GM19463 (cell line): Measurements from ENCODE around the gene UBE3C.
A peak's percentile ranks its signal among the peaks of the same experiment; 100 is the strongest.
"Not testable (repeated sequence)": the region's sequence is repeated elsewhere in the genome, so short reads cannot be mapped to it uniquely, and the experiment has no call there.

Experiments used
- ATAC-seq: cut with Tn5 transposase; IDR thresholded peaks from one replicate; pipeline ENCODE4 v1.9.1; 2021; ENCODE audit warnings: mild to moderate bottlenecking, moderate library complexity; ENCODE audit not compliant: unreplicated experiment

UBE3C gene

DNA sequence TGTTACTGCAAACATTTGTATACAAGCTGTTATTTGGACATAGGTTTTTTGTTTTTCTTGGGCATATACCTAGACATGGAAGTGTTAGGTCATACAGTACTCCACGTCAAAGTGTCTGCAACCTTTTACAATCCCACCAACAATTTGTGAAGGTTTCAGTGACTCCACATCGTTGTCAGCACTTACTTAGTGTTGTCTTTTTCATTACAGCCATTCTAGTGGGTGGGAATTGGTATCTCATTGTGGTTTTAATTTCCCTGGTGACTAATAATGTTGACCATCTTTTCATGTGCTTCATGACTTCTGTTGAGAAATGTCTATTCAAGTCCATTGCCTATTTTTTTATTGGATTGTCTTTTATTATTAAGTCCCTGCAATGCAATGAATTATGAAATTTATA lies 95.0 kb downstream of the UBE3C start:
- no peak for ATAC-seq

DNA sequence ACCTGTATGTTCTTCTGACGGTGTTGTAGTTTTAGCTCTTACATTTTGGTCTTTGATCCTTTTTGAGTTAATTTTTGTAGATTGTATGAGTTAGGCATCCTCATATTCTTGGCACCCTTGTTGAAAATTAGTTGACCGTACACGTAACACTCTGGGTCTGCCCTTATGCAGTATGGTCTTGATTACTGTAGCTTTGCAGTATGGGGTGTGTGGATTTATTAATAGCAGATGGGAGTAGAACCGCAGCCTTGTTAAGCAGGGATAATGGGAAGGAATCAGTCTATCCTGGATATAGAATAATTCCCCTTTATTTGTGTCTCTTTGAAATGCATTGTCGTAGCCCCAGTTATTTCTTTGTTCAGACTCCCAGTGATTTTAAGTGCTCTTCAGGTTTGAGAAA lies 95.5 kb downstream of the UBE3C start:
- ATAC-seq, result no peak

DNA sequence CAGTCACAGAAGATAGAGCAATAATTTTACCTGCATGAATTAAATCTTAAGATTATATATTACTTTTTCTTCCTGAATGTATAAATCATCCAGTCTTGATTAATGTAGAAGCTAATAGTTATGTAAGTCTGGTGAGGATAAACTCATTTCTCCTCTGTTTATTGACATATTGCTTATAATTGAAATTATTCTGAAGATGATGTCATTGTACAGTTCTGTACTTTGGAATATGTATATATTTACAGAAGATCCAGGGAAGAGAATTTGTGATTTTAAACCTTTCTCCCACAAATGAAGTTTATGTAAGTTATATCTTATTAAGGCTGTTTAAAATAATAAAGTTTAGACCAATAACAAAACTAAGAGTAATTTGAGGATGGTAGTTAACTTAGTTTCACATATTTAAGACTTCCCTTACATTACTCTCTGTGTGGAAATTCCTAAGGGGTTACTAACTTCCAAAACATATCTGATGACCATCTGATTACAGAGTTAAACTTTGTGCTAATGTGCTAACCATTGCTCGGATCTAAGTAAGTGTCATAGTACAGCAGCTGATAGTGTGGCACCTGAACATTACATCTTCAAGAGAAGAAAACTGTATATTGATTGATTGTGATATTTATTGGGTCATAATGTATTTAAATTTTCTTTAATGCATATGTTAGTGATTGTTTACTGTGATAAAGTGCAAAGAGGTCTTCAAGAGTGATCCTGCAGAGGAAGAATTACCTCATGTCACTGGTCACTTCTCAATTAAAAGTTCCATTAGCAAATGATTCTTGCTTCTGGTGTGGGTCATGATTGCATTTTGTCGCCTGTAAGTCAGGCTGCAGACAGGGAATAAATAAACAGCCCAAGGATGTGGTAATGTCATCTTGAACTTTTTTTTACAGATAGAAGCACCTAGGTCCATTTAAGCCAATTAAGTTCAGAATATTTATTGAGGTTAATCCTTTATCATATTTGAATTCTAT lies 96.9 kb downstream of the UBE3C start:
- no peak for ATAC-seq

DNA sequence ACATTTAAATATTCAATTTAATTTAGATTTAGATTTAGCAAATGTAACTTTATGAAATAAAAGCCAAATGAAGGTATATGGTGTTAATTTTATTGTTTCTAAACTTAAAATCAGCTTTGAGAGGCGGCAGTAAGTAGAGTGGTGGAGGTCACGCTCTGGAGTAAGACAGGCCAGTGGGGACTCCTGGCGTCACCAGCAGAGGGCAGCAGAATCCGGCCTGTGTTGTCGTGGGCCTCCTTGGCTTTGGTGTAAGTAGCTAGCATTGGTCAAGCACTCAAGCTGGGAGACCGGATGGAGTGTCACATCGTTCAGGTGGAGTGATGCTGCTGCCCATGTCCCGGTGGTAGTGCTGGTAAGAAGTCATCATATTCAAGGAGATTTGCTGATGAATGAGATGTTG lies 99.4 kb downstream of the UBE3C start:
- ATAC-seq, result no peak

DNA sequence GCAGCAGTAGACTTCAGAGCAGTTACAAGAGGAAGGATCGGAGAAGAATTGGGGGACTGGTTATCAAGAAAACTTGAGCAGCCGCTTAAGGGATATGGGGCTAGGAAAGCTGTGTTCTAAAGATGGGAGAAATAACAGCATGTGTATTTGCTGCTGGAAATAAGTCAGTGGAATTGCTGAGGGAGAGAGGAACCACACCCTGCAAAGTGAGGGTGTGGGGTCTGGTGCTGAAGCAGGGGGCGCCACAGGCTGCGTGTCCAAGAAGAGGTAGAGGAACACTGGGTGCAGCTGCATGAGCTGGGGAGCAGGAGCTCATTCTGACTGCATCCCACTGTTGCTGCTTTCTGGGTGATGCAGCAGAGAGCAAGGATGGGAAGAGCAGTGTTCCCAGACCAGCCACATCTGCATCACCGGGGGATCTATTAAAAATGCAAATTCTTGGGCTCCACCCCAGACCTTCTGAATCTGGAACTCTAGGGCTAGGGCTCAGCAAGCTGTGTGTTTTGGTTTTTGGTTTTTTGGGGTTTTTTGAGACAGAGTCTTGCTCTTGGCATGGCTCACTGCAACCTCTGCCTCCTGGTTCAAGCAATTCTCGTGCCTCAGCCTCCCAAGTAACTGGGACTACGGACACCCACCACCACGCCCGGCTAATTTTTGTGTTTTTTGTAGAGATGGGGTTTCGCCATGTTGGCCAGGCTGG lies 101.0 kb downstream of the UBE3C start:
- ATAC-seq, result no peak

DNA sequence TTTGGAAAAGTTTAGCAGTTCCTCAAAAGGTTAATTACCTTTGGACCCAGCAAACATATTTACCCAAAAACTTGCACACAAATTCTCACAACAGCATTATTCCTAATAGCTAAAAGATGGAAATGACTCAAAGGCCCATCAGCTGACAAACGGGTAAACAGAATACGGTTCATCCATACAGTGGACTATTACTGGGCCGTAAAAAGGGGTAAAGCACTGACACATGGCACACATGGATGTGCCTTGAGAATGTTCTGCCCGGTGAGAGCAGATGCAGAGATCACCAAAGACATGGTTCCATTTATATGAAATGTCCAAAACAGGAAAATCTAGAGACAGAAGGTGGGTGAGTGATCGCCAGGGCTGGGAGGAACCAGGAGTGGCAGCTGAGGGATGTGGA lies 102.9 kb downstream of the UBE3C start:
- ATAC-seq, result no peak

DNA sequence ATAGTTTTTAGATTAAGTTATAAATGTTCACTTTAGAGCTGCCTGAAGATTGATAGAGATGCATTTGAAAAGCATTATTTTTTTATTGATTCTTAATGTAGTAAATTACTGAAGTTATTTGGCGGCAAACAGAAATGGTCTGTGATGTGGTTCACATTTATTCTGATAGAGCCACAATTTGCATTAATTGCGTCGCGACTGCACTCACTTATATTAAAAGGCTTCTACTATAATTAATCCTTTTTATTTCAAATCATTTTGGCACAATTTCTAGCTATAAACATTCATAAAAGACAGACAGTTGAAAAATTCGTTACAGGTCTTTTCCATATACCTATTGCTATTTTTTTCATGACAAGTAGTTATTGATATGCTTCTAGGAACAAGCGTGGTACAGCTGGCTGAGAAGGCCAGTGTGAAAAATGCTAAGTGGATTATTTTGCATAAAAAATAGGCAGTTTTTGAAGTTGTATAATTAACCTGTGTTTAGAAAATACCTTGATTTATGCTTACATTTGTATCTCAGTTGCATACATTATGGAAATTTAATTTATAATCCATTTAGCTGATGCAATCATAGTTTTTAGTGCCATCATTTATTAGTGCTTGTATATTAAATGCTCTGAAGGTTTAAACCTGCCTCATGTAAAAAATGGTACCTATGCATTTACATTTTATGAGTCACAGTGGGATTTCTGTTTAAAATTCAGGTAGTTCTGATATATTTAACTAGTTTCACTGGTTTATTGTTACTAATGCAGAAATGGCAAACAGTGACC lies 106.0 kb downstream of the UBE3C start:
- ATAC-seq, result no peak

DNA sequence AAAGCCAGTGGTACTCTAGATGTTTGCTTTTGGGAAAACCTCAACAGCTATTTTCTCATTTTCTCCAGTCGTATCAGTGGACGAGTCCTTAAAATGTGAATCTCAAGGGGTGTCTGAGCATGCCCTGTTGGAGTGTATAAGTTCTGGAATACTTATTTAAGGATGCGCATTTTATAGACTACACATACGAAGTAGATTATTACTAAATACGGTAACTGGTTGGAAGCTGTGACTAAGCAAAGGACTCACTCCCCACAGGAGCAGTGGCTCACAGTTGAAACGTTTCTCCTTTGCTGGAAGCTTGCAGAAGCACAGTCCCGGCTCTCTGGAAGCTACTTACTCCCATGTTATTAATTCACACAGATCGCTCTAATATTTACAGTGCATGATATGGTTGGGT lies 107.3 kb downstream of the UBE3C start:
- no peak for ATAC-seq

DNA sequence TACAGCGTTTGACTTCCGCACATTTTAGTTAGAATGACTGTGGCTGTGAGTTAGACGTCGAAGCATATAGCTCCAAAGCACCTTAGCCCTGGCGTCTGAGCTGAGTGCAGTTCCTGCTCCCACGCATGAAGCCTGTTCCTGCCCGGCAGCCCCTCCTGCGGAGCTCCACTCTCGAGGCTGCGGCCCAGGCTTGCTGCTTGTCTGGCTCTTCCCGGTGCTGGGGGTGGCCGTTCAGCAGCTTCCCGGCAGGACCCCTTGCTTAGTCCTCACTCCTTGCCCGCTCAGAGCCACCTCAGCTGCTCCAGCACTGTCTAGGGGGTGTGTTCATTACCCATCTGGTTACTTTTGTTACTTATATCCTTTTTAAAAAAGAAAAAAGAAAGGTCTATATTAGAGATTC lies 109.9 kb downstream of the UBE3C start:
- no peak for ATAC-seq

DNA sequence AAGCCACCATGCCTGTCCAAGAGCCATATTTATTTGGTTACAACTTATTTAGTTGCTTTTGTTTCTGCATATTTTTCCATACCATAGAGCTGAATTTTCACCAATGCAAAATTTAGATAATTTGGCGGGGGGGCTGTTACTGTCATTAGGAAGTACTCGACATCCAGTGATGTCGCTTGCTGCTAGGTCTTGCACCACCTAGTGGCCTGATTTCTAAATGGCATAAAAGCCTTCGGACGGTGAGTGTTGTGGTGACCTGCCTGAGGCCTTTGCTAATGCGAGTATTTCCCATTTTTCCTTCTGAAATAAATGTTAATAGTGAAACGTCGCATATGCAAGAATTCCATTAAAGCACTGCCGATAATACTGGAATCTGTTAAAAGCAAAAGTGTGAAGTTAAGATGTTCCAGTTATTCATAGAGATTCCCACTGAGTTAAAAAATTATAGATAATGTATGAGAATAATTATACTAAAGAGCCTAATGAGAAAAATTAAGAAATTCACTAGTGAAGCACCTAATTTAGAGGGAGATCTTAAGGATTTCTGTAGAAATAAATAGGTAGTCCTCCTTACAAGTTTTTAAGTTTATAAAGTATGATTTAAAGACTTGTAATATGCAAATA lies 112.0 kb downstream of the UBE3C start:
- peak; percentile 72 for ATAC-seq

DNA sequence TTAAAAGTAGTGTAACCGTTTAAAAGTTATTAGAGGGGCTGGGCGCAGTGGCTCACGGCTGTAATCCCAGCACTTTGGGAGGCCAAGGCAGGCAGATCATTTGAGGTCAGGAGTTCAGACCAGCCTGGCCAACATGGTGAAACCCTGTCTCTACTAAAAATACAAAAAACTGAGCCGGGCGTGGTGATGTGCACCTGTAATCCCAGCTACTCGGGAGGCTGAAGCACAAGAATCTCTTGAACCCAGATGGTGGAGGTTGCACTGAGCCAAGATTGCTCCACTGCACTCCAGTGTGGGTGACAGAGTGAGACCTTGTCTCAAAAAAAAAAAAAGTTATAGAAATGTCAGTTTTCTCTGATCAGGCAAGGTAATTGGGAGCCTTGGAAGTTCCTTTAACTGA lies 113.1 kb downstream of the UBE3C start:
- not testable (repeated sequence) for ATAC-seq

DNA sequence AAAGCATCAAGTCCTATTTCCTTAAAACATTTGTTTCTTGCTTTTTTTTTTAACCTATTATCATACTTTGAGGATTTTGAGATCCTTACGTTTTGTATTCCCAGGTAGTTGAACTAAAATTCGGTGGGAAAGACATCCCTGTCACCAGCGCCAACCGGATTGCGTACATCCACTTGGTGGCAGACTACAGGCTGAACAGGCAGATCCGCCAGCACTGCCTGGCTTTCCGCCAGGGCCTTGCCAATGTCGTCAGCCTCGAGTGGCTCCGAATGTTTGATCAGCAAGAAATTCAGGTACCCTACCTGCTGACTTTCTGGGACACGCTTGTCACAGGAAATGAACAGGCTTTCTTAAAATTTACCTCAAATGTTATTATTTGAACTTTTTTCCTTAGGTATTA lies 115.1 kb downstream of the UBE3C start:
- no peak for ATAC-seq

DNA sequence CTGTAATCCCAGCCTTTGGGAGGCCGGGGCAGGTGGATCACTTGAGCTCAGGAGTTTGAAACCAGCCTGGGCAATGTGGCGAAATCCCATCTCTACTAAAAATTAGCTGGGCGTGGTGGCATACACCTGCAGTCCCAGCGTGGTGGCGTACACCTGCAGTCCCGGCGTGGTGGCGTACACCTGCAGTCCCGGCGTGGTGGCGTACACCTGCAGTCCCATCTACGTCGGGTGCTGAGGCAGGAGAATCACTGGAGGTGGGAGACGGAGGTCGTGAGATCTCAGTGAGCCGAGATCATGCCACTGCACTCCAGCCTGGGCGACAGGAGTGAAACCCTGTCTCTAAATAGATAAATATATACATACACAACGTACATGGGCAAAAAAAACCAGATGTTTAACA lies 116.1 kb downstream of the UBE3C start:
- not testable (repeated sequence) for ATAC-seq

DNA sequence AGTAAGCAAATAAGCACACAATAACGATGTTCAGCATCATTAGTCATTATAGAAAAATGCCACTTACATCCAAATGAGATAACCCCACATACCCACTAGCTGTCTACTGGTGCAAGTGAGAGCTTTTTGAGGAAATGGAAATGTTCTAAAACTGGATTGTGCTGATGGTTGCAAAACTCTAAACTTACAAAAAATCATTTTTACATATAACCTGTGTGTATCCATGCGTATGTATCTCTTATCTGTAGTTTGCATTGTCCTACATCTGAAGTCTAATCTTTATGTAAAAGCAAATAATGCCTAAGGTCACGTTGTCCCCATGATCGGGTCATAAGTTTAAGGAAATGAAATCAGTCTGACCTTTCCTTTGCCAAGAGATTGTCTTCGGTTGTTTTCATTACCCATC lies 116.5 kb downstream of the UBE3C start:
- no peak for ATAC-seq

DNA sequence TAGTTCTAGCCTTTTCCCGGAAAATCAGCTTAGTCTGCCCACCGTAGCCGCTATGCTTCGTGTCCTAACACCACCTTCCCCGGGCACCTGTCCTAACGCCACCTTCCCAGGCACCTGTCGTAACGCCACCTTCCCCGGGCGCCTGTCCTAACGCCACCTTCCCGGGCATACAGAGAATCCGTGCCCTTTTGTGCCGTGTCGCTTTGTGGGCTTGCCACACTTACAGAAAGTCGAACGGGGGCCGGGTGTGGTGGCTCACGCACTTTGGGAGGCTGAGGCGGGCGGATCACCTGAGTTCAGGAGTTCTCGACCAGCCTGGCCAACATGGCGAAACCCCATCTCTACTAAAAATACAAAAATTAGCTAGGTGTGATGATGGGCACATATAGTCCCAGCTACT lies 124.4 kb downstream of the UBE3C start:
- no peak for ATAC-seq

DNA sequence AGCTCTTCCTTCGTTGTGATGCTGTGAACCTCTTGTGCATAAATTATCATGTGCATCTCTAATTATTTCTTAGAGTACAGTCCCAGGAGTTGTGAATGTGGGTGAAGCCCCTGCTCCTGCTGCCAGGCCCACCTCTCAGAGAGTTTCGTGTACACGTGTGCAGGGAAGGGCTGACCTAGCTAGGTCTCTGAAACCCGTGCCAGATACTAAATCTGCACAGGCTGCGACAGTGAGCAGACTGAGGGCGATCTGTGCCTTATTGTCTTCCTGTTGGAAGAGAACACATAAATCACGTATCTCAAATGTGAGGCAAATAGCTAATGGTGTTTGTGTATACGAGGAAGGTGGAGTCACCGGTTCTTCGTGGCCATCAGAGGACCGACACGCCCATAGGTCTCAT lies 126.3 kb downstream of the UBE3C start:
- no peak for ATAC-seq

DNA sequence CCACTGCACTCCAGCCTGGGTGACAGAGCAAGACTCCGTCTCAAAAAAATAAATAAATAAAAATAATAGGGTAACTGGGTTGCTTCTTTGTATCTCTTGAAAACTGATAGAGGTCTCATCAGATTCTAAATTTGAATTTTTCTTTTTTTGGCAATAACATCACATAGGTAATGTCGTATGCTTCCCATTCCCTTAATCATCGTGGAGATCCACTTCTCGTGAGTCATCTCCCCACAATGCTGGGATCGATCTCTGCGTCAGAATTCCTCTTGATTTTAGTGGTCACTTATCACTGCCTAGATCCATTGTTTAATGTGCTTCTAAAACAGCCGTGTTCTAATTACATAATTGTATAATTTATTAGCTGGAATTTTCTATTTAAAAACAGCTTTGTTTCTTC lies 127.5 kb downstream of the UBE3C start:
- no peak for ATAC-seq

DNA sequence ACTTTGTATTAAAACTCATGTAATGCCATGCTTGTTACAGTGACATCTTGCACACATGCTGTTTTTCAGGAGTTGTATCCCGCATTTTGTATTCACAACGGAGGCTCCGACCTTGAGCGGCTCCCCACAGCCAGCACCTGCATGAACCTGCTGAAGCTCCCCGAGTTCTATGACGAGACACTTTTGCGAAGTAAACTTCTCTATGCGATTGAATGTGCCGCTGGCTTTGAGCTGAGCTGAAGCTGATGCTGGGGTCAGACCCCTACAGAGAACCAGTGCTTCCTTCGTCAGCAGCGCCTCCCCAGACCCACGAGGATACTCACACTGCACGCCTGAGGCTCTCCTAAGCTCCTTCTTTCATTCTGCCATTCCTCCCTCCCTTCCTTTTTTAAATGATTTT lies 128.8 kb downstream of the UBE3C start:
- ATAC-seq, result no peak

DNA sequence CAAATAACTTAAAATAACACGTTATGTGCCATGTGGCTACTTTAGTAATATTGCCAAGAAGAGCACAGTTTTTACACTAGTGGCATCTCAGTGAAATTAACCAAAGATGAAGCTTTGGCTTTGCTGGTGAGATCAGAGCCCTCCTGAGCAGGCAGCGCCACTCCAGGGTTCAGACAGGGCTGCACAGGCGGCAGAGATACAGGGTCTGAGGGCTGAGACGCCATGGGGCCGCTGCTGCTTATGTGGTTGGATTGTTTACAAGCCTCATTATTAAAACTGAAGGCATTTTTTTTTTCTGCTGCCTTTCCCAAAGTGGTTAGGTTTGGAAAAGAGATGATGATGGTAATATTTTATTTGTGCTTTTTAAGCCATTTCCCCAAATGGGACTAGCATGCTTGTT lies 129.2 kb downstream of the UBE3C start:
- no peak for ATAC-seq

DNA sequence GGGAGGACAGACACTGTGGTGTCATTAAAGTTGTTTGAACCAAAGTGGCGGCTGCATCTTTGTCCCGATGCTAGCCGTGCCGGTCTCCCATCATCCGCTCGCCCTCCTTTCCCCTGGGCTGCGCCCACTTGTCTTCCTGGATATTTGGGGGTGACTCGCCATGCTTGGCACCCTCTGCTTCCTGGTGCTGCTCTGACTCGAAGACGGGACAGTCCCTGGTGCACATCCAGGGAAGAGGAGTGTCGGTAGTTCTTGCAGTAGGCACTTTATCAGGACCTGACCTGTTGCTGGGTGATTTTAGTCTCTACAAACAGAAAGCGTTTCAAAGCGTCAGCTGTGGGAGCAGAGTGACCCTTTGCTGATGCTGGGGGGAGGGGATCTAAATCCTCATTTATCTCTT lies 129.8 kb downstream of the UBE3C start:
- ATAC-seq, result no peak
